HG02870 (cell line): Measurements from ENCODE around the gene RBP4.

ENCODE experiments used
- ATAC-seq: cut with Tn5 transposase; IDR thresholded peaks from one replicate; pipeline ENCODE4 v1.9.1; 2021; ENCODE audit warnings: mild to moderate bottlenecking, moderate library complexity; ENCODE audit not compliant: unreplicated experiment

Gene RBP4

DNA sequence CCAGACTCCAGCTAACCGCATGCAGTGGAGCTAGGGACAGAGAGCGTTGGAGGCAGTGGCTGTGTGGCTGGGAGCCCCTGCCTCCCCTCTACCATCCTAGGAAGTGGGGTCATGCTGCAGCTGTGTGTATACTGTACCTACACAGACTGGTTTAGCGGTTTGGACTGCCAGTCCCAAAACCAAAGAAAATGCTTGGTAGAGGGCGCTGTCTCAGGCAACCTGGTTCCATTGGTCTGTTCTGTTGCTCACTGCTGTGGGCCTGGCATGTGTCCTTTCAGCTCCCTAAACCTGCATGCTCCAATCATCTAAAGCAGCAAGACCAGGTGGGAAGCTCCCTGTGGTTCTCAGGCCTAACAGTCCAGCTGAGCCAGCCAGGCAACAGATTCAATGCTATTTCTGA is 4.5 kb downstream of the RBP4 start:
- ATAC-seq = no peak

GRCh38 chr10:93595378-93596161 is 5.5 kb downstream of the RBP4 start:
- ATAC-seq = no peak

DNA sequence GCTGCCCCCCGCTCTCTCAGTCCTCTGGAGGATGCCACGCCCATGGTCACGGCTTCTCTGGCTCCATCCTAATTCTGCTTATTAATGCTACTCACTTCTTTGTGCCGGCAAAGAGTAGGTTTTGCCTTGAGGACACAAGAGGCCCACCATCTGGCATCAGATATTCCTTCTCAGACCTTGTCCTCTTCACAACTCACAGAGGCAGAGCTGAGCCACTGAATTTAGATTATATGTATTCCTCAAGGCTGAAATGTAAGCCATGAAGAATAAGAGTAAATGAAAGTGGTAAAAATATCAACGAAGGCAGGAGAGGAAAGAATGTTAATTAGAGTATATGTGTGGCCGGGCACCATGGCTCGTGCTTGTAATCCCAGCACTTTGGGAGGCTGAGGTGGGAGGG is 6.5 kb downstream of the RBP4 start:
- no peak for ATAC-seq

DNA sequence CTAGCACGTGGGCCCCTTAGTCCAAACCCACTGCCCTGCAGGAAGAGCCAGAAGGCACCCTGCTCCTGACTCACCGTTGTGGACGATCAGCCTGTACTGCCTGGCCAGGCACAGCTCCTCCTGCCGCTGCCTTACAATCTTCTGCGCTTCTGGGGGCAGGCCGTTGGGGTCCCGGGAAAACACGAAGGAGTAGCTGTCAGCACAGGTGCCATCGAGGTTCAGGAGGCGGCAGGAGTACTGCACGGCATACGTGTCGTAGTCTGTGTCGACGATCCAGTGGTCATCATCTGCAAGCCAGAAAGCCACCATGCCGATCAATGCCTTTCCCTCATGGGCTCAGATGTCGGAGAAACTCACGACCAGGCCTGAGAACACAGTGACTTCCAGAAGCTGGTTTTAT is 7.3 kb downstream of the RBP4 start:
- ATAC-seq = no peak

- ATAC-seq = no peak
Observed at GRCh38 chr10:93593254-93593653, 7.8 kb downstream of the RBP4 start.

- no peak for ATAC-seq
Observed at GRCh38 chr10:93591065-93591808, 9.8 kb downstream of the RBP4 start.

GRCh38 chr10:93590638-93591037 is 10.4 kb downstream of the RBP4 start:
- no peak for ATAC-seq

GRCh38 chr10:93589648-93590562 is 11.1 kb downstream of the RBP4 start:
- ATAC-seq = no peak

DNA sequence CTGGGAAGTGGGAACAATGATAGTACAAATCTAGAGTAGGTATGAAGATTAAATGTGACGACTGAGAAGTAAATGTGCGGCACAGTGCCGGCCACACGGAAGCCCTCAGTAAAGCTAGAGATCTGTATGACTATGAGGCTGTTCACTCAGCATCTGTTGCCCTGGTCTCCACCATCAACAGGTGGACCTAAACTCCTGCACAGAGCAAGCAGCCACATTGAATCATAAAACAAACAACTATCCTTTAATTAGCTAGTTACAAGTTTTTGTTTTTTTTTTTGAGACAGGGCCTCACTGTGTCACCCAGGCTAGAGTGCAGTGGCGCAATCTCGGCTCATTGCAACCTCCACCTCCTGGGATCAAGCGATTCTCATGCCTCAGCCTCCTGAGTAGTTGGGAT is 16.6 kb downstream of the RBP4 start:
- ATAC-seq = no peak

- ATAC-seq = no peak
Observed at GRCh38 chr10:93580828-93581227, 20.2 kb downstream of the RBP4 start.

- ATAC-seq = no peak
Observed at GRCh38 chr10:93579985-93580711, 20.9 kb downstream of the RBP4 start.

GRCh38 chr10:93579089-93579488 is 21.9 kb downstream of the RBP4 start:
- ATAC-seq = no peak

DNA sequence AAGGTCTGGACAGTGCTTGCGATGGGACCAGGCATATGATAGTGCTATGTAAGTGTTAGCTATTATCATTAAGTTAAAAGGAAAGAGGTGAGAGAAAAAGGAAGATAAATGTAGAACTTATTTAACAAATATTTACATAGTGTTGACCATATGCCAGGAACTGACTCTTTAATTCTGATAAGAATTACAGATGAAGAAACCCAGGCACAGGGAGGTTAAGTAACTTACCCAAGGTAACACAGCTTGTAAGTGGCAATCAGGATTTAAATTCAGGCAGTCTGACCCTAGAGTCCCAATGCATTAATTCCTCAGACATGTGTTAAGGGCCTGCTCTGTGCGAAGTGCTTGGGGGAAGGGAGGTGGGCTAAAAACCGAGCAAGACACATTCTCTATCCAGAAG is 23.5 kb downstream of the RBP4 start:
- no peak for ATAC-seq

DNA sequence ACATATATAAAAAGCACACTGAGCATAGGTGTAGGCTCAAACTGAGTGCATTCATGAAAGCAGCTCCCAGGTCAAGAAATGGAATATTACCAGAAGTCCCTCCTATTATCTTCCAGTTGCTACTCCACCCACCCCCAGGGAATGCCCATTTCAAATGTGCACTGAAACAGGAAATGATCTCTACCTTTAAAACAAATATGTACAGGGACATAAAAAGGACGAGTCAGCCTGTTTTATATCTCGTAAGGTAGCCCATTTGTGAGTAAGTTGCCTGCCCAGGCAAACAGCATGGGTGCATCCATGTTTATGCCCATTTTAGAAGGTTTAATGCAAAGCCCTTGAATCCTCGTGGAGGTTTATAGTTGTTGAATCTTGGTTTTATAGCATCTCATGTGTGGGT is 24.1 kb downstream of the RBP4 start:
- ATAC-seq = no peak

DNA sequence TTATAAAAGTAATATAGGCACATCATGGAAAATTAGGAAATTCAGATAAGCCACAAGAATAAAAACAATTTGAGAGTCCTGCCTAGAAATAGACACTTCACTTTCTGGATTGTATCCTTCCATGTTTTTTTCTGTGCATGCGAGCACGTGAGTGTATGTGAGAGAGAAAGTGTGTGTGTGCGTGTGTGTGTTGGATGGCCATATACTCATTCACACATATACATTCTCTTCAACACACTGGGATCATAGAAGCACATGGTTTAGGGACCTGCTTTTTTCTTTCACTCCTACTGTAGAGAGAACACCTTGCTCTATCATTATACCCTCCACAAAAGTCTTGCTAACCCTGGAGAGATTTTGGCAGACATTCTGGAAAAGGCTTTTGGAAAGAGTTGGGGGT is 27.1 kb downstream of the RBP4 start:
- no peak for ATAC-seq

DNA sequence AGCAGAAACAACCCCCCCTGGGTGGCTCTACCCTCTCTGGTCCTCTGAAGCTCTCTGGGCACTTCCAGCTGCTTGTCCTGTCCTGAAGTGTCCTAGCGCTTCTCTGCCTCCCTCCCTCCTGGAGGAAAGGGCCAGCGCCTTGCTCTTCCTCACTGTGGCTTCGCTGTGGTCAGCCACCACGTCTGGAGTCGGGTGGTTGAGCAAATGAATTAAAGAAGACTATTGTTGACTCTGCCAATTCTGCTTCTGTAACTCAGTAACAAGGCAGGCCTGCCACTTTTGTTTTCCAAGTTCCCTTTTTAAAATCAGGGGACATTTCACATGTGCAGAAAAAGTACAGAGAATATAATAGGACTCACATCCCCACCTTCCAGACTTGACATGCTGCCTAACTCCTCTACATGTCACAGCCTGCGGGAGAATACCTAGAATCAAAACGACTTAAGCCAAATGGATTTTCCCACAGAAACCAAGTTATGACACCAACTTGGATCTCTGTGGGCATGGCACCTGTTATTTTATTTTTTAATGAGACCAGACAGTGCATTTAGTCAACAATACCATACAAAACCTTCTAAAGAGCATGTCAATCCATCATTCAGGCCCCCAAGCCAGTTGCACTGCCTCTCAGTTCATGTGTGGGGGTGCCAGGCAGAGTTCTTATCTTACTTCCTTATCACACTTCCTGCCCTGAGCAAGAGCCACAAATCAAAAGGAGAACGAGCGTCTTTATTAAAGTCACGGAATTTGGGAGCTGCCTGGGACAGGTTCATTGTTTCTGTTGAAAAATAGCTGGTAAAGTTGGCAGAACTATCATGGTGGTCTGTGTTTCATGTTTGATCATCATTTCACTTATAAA is 27.8 kb downstream of the RBP4 start:
- ATAC-seq = no peak

GRCh38 chr10:93572606-93573005 is 28.4 kb downstream of the RBP4 start:
- no peak for ATAC-seq

- no peak for ATAC-seq
Observed at GRCh38 chr10:93570383-93570782, 30.7 kb downstream of the RBP4 start.

GRCh38 chr10:93568105-93568390 is 33.0 kb downstream of the RBP4 start:
- ATAC-seq = no peak
